Mammary epithelial cell (primary cell): ENCODE measurements around the gene NPAS3.

Source experiments
- EZH2 ChIP-seq: IDR thresholded peaks from 2 replicates; pipeline ENCODE4 v1.6.1; 2012; ENCODE audit warnings: low read length, inconsistent platforms, borderline replicate concordance
- TF ChIP-seq, protein P1 (sequence below), 2 donors: IDR thresholded peaks in 1 of 2; conservative IDR thresholded peaks in 1 of 2; 2 replicates each; pipeline ENCODE4 v1.5.1; 2011 to 2012; ENCODE audit warnings: inconsistent platforms in 2 of 2, low read length in 2 of 2, mild to moderate bottlenecking in 2 of 2, control low read depth in 1 of 2, low read depth in 1 of 2; ENCODE audit not compliant: insufficient read depth in 1 of 2; ENCODE audit errors: extremely low read depth in 1 of 2

DNA sequence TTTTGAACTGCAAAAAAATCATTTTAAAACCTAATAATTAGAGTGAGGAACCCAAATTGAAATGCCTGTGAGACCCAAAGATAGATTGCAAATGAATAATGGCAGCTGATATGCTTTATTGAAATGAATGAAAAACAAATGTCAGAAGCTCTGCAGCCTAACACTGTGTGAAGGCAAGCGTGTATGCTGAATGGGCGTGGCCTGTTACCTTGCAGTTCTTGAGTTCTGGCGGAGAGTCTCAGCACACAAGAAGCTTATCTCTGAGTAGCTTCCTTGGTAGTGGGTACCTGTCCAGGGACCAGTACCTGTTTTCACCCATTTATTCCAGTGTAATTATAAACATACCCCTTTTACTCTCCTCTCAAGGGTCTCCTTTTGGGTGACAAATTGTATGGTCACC, 341.2 kb downstream of the NPAS3 start:
- TF ChIP-seq, protein P1, sequence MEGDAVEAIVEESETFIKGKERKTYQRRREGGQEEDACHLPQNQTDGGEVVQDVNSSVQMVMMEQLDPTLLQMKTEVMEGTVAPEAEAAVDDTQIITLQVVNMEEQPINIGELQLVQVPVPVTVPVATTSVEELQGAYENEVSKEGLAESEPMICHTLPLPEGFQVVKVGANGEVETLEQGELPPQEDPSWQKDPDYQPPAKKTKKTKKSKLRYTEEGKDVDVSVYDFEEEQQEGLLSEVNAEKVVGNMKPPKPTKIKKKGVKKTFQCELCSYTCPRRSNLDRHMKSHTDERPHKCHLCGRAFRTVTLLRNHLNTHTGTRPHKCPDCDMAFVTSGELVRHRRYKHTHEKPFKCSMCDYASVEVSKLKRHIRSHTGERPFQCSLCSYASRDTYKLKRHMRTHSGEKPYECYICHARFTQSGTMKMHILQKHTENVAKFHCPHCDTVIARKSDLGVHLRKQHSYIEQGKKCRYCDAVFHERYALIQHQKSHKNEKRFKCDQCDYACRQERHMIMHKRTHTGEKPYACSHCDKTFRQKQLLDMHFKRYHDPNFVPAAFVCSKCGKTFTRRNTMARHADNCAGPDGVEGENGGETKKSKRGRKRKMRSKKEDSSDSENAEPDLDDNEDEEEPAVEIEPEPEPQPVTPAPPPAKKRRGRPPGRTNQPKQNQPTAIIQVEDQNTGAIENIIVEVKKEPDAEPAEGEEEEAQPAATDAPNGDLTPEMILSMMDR (conservative IDR thresholded peaks at IDR 0.05 in 1 of 2, IDR thresholded peaks at IDR 0.05 in 1 of 2; ENCODE audit: extremely low read depth in 1 of 2, insufficient read depth in 1 of 2, low read depth in 1 of 2, low read length in 2 of 2): no peak
- no peak for TF ChIP-seq EZH2
